HepG2 (cell line): ENCODE data around the gene ANKUB1. TPM values are rescaled to one million over a fixed set of nuclear protein-coding genes. Genes with fewer than 3 reads are reported as not detected.

Experiments
- MAFF ChIP-seq: IDR thresholded peaks from 2 replicates; pipeline ENCODE4 v1.6.1; 2011; ENCODE audit warnings: low read depth, low read length, improper control_type of control experiment
- MXD3 ChIP-seq: IDR thresholded peaks from 2 replicates; pipeline ENCODE4 v1.6.1; 2016; ENCODE audit warnings: mild to moderate bottlenecking, missing biosample characterization, missing genetic modification reagents
- NPAS2 ChIP-seq: sonication (generic); formaldehyde crosslinking; IDR thresholded peaks from 2 replicates; pipeline ENCODE4 v1.8.0; 2022; ENCODE audit warnings: mild to moderate bottlenecking, missing genetic modification reagents, borderline replicate concordance
- PAWR ChIP-seq: sonication (generic); formaldehyde crosslinking; IDR thresholded peaks from 2 replicates; pipeline ENCODE4 v1.4.0; 2020; ENCODE audit warnings: missing genetic modification reagents, mild to moderate bottlenecking, borderline replicate concordance
- PBX3 ChIP-seq: sonication (generic); formaldehyde crosslinking; IDR thresholded peaks from 2 replicates; pipeline ENCODE4 v1.8.1; 2023; ENCODE audit warnings: missing genetic modification reagents, inconsistent platforms, borderline replicate concordance
- REL ChIP-seq: sonication (generic); formaldehyde crosslinking; conservative IDR thresholded peaks from 2 replicates; pipeline ENCODE4 v1.8.0; 2022; ENCODE audit warnings: mild to moderate bottlenecking, missing genetic modification reagents, moderate library complexity
- SCMH1 ChIP-seq: sonication (generic); formaldehyde crosslinking; IDR thresholded peaks from 2 replicates; pipeline ENCODE4 v1.9.0; 2021; ENCODE audit warnings: missing genetic modification reagents, mild to moderate bottlenecking, borderline replicate concordance
- ZFX ChIP-seq: sonication (generic); formaldehyde crosslinking; IDR thresholded peaks from 2 replicates; pipeline ENCODE4 v1.4.0; 2020; ENCODE audit warnings: mild to moderate bottlenecking, low read depth, missing genetic modification reagents, moderate library complexity
- ZKSCAN1 ChIP-seq: fragments of 150-350 bp; IDR thresholded peaks from 2 replicates; pipeline ENCODE4 v1.6.1; 2014; ENCODE audit warnings: low read length
- ZNF205 ChIP-seq: IDR thresholded peaks from 2 replicates; pipeline ENCODE4 v1.6.1; 2018; ENCODE audit warnings: missing biosample characterization, missing genetic modification reagents
- ZNF225 ChIP-seq: sonication (generic); formaldehyde crosslinking; IDR thresholded peaks from 2 replicates; pipeline ENCODE4 v1.4.0; 2020; ENCODE audit warnings: mild to moderate bottlenecking, missing genetic modification reagents
- ZNF232 ChIP-seq: sonication (generic); formaldehyde crosslinking; IDR thresholded peaks from 2 replicates; pipeline ENCODE4 v1.4.0; 2020; ENCODE audit warnings: missing genetic modification reagents, borderline replicate concordance
- ZNF3 ChIP-seq: IDR thresholded peaks from 2 replicates; pipeline ENCODE4 v1.7.0; 2017; ENCODE audit warnings: inconsistent platforms
- ZNF616 ChIP-seq: sonication (generic); formaldehyde crosslinking; IDR thresholded peaks from 2 replicates; pipeline ENCODE4 v1.5.0; 2020; ENCODE audit warnings: low read depth, mild to moderate bottlenecking, missing genetic modification reagents
- ZUFSP ChIP-seq: sonication (generic); formaldehyde crosslinking; IDR thresholded peaks from 2 replicates; pipeline ENCODE4 v1.9.0; 2021; ENCODE audit warnings: missing genetic modification reagents, mild to moderate bottlenecking, borderline replicate concordance
- polyA plus RNA-seq, 8 experiments: library from polyadenylated mRNA; depleted of rRNA in 3 of 8; stranded (reverse) in 7 of 8; unstranded in 1 of 8; fragments of >200 nt; fragmentation: Illumina TruSeq in 4 of 8; extraction: Trizol in 4 of 8; gene quantifications; 2 replicates each; pipeline versions ENCODE4 v1.2.1 to v1.2.3, GENCODE V29; 2011 to 2016; ENCODE audit warnings: low read depth in 4 of 8, missing spikeins in 1 of 8, mixed read lengths in 1 of 8; ENCODE audit not compliant: insufficient read depth in 1 of 8
- total RNA-seq, 5 experiments: library from RNA; depleted of rRNA; stranded (reverse); fragments of >200 nt; fragmentation: Illumina TruSeq; extraction: Trizol; gene quantifications; 2 replicates each; pipeline ENCODE4 v1.2.3, GENCODE V29; 2016; ENCODE audit warnings: low read depth in 1 of 5
- TF ChIP-seq, protein P1 (sequence below): sonication (generic); formaldehyde crosslinking; IDR thresholded peaks from 2 replicates; pipeline ENCODE4 v1.4.0; 2020; ENCODE audit warnings: low read depth, mild to moderate bottlenecking, missing genetic modification reagents
- TF ChIP-seq, protein P2 (sequence below): sonication (generic); formaldehyde crosslinking; IDR thresholded peaks from 2 replicates; pipeline ENCODE4 v1.5.1; 2020; ENCODE audit warnings: mild to moderate bottlenecking, missing genetic modification reagents, moderate library complexity

ANKUB1 gene
- total and polyA plus RNA-seq, 2 of the 13 experiments (the other 11 are each of a cell fraction or from before 2014, with no cell fraction given) = not detected

- TF ChIP-seq MAFF = no peak
- TF ChIP-seq, protein P1, sequence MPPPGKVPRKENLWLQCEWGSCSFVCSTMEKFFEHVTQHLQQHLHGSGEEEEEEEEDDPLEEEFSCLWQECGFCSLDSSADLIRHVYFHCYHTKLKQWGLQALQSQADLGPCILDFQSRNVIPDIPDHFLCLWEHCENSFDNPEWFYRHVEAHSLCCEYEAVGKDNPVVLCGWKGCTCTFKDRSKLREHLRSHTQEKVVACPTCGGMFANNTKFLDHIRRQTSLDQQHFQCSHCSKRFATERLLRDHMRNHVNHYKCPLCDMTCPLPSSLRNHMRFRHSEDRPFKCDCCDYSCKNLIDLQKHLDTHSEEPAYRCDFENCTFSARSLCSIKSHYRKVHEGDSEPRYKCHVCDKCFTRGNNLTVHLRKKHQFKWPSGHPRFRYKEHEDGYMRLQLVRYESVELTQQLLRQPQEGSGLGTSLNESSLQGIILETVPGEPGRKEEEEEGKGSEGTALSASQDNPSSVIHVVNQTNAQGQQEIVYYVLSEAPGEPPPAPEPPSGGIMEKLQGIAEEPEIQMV = peak; percentile 58; the same call in 1 of the 2 replicates
- no peak for TF ChIP-seq SCMH1 (CRISPR knock-in tag)
- TF ChIP-seq, protein P2, sequence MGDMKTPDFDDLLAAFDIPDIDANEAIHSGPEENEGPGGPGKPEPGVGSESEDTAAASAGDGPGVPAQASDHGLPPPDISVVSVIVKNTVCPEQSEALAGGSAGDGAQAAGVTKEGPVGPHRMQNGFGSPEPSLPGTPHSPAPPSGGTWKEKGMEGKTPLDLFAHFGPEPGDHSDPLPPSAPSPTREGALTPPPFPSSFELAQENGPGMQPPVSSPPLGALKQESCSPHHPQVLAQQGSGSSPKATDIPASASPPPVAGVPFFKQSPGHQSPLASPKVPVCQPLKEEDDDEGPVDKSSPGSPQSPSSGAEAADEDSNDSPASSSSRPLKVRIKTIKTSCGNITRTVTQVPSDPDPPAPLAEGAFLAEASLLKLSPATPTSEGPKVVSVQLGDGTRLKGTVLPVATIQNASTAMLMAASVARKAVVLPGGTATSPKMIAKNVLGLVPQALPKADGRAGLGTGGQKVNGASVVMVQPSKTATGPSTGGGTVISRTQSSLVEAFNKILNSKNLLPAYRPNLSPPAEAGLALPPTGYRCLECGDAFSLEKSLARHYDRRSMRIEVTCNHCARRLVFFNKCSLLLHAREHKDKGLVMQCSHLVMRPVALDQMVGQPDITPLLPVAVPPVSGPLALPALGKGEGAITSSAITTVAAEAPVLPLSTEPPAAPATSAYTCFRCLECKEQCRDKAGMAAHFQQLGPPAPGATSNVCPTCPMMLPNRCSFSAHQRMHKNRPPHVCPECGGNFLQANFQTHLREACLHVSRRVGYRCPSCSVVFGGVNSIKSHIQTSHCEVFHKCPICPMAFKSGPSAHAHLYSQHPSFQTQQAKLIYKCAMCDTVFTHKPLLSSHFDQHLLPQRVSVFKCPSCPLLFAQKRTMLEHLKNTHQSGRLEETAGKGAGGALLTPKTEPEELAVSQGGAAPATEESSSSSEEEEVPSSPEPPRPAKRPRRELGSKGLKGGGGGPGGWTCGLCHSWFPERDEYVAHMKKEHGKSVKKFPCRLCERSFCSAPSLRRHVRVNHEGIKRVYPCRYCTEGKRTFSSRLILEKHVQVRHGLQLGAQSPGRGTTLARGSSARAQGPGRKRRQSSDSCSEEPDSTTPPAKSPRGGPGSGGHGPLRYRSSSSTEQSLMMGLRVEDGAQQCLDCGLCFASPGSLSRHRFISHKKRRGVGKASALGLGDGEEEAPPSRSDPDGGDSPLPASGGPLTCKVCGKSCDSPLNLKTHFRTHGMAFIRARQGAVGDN (CRISPR knock-in tag) = peak; percentile 98
- TF ChIP-seq ZNF225 (CRISPR knock-in tag) = no peak
- TF ChIP-seq MXD3 = peak; percentile 7; the same call in 1 of the 2 replicates
- no peak for TF ChIP-seq PBX3 (CRISPR knock-in tag)
- no peak for TF ChIP-seq PAWR (CRISPR knock-in tag)
- TF ChIP-seq REL (CRISPR knock-in tag) = no peak
- TF ChIP-seq NPAS2 (CRISPR knock-in tag) = no peak
- no peak for TF ChIP-seq ZUFSP (CRISPR knock-in tag)
- TF ChIP-seq ZKSCAN1 = no peak
- TF ChIP-seq ZNF232 (CRISPR knock-in tag) = no peak
- TF ChIP-seq ZNF616 (CRISPR knock-in tag) = no peak
- peak; percentile 36; the same call in 1 of the 2 replicates for TF ChIP-seq ZNF205 (CRISPR knock-in tag)
- no peak for TF ChIP-seq ZNF3
- TF ChIP-seq ZFX (CRISPR knock-in tag) = peak; percentile 86
Observed at GRCh38 chr3:149713730-149714654, 78.4 kb downstream of the ANKUB1 start (continued).
